Measurements from ENCODE around the gene PDCD4. TPM values are rescaled to one million over a fixed set of nuclear protein-coding genes. Genes with fewer than 3 reads are reported as not detected.

Gene PDCD4
- total and polyA plus RNA-seq, 2 of the 13 experiments (the other 11 are each of a cell fraction or from before 2014, with no cell fraction given): 22.8 to 56.2 TPM

GRCh38 chr10:110845756-110846620 lies 25.7 kb upstream of the PDCD4 start (continued):
- TF ChIP-seq ZBTB46 (CRISPR knock-in tag; IDR thresholded peaks at IDR 0.05; ENCODE audit: borderline replicate concordance) (no peak), ZNF451 (CRISPR knock-in tag; IDR thresholded peaks at IDR 0.05) (no peak), PAXIP1 (CRISPR knock-in tag; conservative IDR thresholded peaks at IDR 0.05) (peak; percentile 86), CREM (IDR thresholded peaks at IDR 0.05) (peak; percentile 11; the same call in 1 of the 2 replicates), CREM (CRISPR knock-in tag; IDR thresholded peaks at IDR 0.05) (no peak), ZNF737 (CRISPR knock-in tag; IDR thresholded peaks at IDR 0.05; ENCODE audit: borderline replicate concordance) (no peak), U2AF2 (IDR thresholded peaks at IDR 0.05; ENCODE audit: low read depth, low read length) (no peak), SPEN (CRISPR knock-in tag; IDR thresholded peaks at IDR 0.05; ENCODE audit: low read depth) (0 out of 2 replicates have a peak, but pooled peaks have one; percentile 15), ZFP36L2 (CRISPR knock-in tag; IDR thresholded peaks at IDR 0.05) (no peak), CEBPG (CRISPR knock-in tag; IDR thresholded peaks at IDR 0.05) (peak; percentile 35; the same call in 1 of the 2 replicates), ZNF768 (CRISPR knock-in tag; IDR thresholded peaks at IDR 0.05) (no peak), ZBTB38 (CRISPR knock-in tag; IDR thresholded peaks at IDR 0.05) (no peak; the same call in 1 of the 2 replicates), TOE1 (CRISPR knock-in tag; IDR thresholded peaks at IDR 0.05) (no peak), JUND (CRISPR knock-in tag; IDR thresholded peaks at IDR 0.05) (no peak)
- TF ChIP-seq, protein P1, sequence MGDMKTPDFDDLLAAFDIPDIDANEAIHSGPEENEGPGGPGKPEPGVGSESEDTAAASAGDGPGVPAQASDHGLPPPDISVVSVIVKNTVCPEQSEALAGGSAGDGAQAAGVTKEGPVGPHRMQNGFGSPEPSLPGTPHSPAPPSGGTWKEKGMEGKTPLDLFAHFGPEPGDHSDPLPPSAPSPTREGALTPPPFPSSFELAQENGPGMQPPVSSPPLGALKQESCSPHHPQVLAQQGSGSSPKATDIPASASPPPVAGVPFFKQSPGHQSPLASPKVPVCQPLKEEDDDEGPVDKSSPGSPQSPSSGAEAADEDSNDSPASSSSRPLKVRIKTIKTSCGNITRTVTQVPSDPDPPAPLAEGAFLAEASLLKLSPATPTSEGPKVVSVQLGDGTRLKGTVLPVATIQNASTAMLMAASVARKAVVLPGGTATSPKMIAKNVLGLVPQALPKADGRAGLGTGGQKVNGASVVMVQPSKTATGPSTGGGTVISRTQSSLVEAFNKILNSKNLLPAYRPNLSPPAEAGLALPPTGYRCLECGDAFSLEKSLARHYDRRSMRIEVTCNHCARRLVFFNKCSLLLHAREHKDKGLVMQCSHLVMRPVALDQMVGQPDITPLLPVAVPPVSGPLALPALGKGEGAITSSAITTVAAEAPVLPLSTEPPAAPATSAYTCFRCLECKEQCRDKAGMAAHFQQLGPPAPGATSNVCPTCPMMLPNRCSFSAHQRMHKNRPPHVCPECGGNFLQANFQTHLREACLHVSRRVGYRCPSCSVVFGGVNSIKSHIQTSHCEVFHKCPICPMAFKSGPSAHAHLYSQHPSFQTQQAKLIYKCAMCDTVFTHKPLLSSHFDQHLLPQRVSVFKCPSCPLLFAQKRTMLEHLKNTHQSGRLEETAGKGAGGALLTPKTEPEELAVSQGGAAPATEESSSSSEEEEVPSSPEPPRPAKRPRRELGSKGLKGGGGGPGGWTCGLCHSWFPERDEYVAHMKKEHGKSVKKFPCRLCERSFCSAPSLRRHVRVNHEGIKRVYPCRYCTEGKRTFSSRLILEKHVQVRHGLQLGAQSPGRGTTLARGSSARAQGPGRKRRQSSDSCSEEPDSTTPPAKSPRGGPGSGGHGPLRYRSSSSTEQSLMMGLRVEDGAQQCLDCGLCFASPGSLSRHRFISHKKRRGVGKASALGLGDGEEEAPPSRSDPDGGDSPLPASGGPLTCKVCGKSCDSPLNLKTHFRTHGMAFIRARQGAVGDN (CRISPR knock-in tag; IDR thresholded peaks at IDR 0.05): peak; percentile 61
- TF ChIP-seq, protein P2, sequence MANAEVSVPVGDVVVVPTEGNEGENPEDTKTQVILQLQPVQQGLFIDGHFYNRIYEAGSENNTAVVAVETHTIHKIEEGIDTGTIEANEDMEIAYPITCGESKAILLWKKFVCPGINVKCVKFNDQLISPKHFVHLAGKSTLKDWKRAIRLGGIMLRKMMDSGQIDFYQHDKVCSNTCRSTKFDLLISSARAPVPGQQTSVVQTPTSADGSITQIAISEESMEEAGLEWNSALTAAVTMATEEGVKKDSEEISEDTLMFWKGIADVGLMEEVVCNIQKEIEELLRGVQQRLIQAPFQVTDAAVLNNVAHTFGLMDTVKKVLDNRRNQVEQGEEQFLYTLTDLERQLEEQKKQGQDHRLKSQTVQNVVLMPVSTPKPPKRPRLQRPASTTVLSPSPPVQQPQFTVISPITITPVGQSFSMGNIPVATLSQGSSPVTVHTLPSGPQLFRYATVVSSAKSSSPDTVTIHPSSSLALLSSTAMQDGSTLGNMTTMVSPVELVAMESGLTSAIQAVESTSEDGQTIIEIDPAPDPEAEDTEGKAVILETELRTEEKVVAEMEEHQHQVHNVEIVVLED (CRISPR knock-in tag; IDR thresholded peaks at IDR 0.05; ENCODE audit: borderline replicate concordance): no peak
